SK-N-SH treated with all-trans-retinoic acid at 6 μM for 48 hours (cell line): Measurements from ENCODE around the gene FAM20C.

ENCODE experiments used
- ATAC-seq: fragments of 200-7000 bp; cut with Tn5 transposase; 3 replicates; pipeline ENCODE4 v1.9.1; 2020; ENCODE audit warnings: mild to moderate bottlenecking, moderate library complexity
- ARNTL ChIP-seq: fragments of 450-650 bp; formaldehyde crosslinking; IDR thresholded peaks from 2 replicates; pipeline ENCODE4 v1.5.0; 2020; ENCODE audit warnings: low read depth, mild to moderate bottlenecking, moderate library complexity, borderline replicate concordance
- BACH2 ChIP-seq: fragments of 250-450 bp; sonication (Bioruptor Pico); IDR thresholded peaks from 2 replicates; pipeline ENCODE4 v1.9.0; 2021; ENCODE audit warnings: mild to moderate bottlenecking, borderline replicate concordance
- CSDC2 ChIP-seq: fragments of 250-450 bp; sonication (Bioruptor Pico); IDR thresholded peaks from 2 replicates; pipeline ENCODE4 v1.5.0; 2020; ENCODE audit warnings: mild to moderate bottlenecking, moderate library complexity
- ESRRG ChIP-seq: fragments of 250-450 bp; sonication (Bioruptor Pico); IDR thresholded peaks from 2 replicates; pipeline ENCODE4 v1.6.1; 2021; ENCODE audit warnings: mild to moderate bottlenecking
- GLIS3 ChIP-seq: fragments of 250-450 bp; sonication (Bioruptor Pico); IDR thresholded peaks from 2 replicates; pipeline ENCODE4 v1.5.0; 2020; ENCODE audit warnings: mild to moderate bottlenecking, moderate library complexity
- OSR1 ChIP-seq: fragments of 250-450 bp; sonication (Bioruptor Pico); IDR thresholded peaks from 2 replicates; pipeline ENCODE4 v1.8.0; 2022; ENCODE audit warnings: moderate library complexity, mild to moderate bottlenecking, inconsistent platforms
- PPARA ChIP-seq: fragments of 250-450 bp; sonication (Bioruptor Pico); IDR thresholded peaks from 2 replicates; pipeline ENCODE4 v1.5.0; 2020; ENCODE audit warnings: mild to moderate bottlenecking, borderline replicate concordance
- RARB ChIP-seq: fragments of 250-450 bp; sonication (Bioruptor Pico); IDR thresholded peaks from 2 replicates; pipeline ENCODE4 v1.8.0; 2021; ENCODE audit warnings: mild to moderate bottlenecking, moderate library complexity
- SNAI2 ChIP-seq: fragments of 250-450 bp; sonication (Bioruptor Pico); IDR thresholded peaks from 2 replicates; pipeline ENCODE4 v1.5.0; 2020; ENCODE audit warnings: mild to moderate bottlenecking, moderate library complexity
- TCF4 ChIP-seq: fragments of 250-450 bp; sonication (Bioruptor Pico); IDR thresholded peaks from 2 replicates; pipeline ENCODE4 v1.8.0; 2021; ENCODE audit warnings: mild to moderate bottlenecking, moderate library complexity, borderline replicate concordance
- TOX ChIP-seq: fragments of 250-450 bp; sonication (Bioruptor Pico); IDR thresholded peaks from 2 replicates; pipeline ENCODE4 v1.8.0; 2021; ENCODE audit warnings: mild to moderate bottlenecking, moderate library complexity, borderline replicate concordance
- ZC3H10 ChIP-seq: fragments of 250-450 bp; sonication (Bioruptor Pico); IDR thresholded peaks from 2 replicates; pipeline ENCODE4 v1.5.1; 2021; ENCODE audit warnings: mild to moderate bottlenecking, moderate library complexity
- ZFP3 ChIP-seq: fragments of 250-450 bp; sonication (Bioruptor Pico); IDR thresholded peaks from 2 replicates; pipeline ENCODE4 v1.5.0; 2020; ENCODE audit warnings: mild to moderate bottlenecking, moderate library complexity
- ZFP30 ChIP-seq: fragments of 450-650 bp; formaldehyde crosslinking; IDR thresholded peaks from 2 replicates; pipeline ENCODE4 v1.5.0; 2022; ENCODE audit warnings: mild to moderate bottlenecking, moderate library complexity
- ZNF565 ChIP-seq: fragments of 450-650 bp; formaldehyde crosslinking; conservative IDR thresholded peaks from 2 replicates; pipeline ENCODE4 v1.5.0; 2020; ENCODE audit warnings: low read depth, mild to moderate bottlenecking, moderate library complexity
- ZNF70 ChIP-seq: fragments of 450-650 bp; formaldehyde crosslinking; IDR thresholded peaks from 2 replicates; pipeline ENCODE4 v1.5.0; 2020; ENCODE audit warnings: mild to moderate bottlenecking, moderate library complexity
- ZNF8 ChIP-seq: fragments of 450-650 bp; formaldehyde crosslinking; IDR thresholded peaks from 2 replicates; pipeline ENCODE4 v1.5.0; 2020; ENCODE audit warnings: mild to moderate bottlenecking, moderate library complexity
- TF ChIP-seq, protein P1 (sequence below): fragments of 250-450 bp; sonication (Bioruptor Pico); IDR thresholded peaks from 2 replicates; pipeline ENCODE4 v1.5.1; 2020; ENCODE audit warnings: low read depth, mild to moderate bottlenecking, moderate library complexity
- TF ChIP-seq, protein P2 (sequence below): fragments of 250-450 bp; sonication (Bioruptor Pico); IDR thresholded peaks from 2 replicates; pipeline ENCODE4 v1.8.0; 2021; ENCODE audit warnings: low read depth, mild to moderate bottlenecking, moderate library complexity, borderline replicate concordance
- TF ChIP-seq, protein P3 (sequence below): fragments of 250-450 bp; sonication (Bioruptor Pico); IDR thresholded peaks from 2 replicates; pipeline ENCODE4 v1.5.0; 2020; ENCODE audit warnings: mild to moderate bottlenecking, moderate library complexity
- TF ChIP-seq, protein P4 (sequence below): fragments of 250-450 bp; sonication (Bioruptor Pico); IDR thresholded peaks from 2 replicates; pipeline ENCODE4 v1.5.1; 2021; ENCODE audit warnings: mild to moderate bottlenecking, moderate library complexity
- TF ChIP-seq, protein P5 (sequence below): fragments of 250-450 bp; sonication (Bioruptor Pico); IDR thresholded peaks from 2 replicates; pipeline ENCODE4 v1.8.0; 2020; ENCODE audit warnings: mild to moderate bottlenecking, moderate library complexity, borderline replicate concordance

The FAM20C gene

DNA sequence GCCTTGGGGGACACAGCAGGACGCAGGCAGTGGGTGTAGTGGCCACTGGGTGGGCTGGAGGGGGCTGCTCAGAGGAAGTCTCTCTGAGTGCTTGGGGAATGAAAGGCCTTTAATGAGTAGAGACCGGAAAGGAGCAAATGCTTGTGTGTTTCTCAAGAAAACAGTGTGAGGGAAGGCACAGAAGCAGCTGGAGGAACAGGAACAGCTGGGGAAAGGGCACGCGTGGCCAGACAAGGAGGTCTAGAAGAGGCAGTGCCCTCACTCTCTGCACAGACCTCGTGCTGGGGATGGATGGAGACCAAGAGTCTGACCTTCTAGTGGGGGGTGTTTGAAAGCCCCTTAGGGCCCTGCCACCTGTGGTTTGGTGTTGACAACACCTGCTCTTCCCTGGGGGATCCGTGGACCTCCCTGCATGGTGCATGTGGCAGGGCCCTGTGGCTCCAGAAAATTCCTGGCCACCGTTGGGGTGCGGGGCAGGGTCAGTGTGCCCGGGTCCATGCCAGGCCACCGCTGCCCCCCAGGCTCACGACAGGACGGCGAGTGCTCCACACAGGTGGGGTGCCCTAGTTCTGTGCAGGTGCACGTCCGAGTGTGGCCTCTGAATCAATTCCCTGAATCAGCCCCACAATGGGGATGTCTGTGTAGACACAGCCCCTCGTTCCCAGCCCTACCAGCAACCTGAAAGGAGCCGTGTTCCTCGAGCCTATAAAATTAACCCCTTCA, 25.9 kb upstream of the FAM20C start:
- no peak for ATAC-seq
- TF ChIP-seq ZFP3 (no peak), ZNF565 (CRISPR knock-in tag) (no peak), SNAI2 (CRISPR knock-in tag) (no peak), BACH2 (CRISPR knock-in tag) (no peak), GLIS3 (CRISPR knock-in tag) (no peak), TCF4 (CRISPR knock-in tag) (no peak), ZNF70 (CRISPR knock-in tag) (no peak), ARNTL (CRISPR knock-in tag) (no peak), PPARA (no peak), ZFP30 (no peak), ESRRG (no peak), CSDC2 (CRISPR knock-in tag) (no peak), TOX (CRISPR knock-in tag) (no peak), ZNF8 (no peak), ZC3H10 (CRISPR knock-in tag) (no peak)
- TF ChIP-seq, protein P1, sequence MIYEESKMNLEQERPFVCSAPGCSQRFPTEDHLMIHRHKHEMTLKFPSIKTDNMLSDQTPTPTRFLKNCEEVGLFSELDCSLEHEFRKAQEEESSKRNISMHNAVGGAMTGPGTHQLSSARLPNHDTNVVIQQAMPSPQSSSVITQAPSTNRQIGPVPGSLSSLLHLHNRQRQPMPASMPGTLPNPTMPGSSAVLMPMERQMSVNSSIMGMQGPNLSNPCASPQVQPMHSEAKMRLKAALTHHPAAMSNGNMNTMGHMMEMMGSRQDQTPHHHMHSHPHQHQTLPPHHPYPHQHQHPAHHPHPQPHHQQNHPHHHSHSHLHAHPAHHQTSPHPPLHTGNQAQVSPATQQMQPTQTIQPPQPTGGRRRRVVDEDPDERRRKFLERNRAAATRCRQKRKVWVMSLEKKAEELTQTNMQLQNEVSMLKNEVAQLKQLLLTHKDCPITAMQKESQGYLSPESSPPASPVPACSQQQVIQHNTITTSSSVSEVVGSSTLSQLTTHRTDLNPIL: no peak
- TF ChIP-seq, protein P2, sequence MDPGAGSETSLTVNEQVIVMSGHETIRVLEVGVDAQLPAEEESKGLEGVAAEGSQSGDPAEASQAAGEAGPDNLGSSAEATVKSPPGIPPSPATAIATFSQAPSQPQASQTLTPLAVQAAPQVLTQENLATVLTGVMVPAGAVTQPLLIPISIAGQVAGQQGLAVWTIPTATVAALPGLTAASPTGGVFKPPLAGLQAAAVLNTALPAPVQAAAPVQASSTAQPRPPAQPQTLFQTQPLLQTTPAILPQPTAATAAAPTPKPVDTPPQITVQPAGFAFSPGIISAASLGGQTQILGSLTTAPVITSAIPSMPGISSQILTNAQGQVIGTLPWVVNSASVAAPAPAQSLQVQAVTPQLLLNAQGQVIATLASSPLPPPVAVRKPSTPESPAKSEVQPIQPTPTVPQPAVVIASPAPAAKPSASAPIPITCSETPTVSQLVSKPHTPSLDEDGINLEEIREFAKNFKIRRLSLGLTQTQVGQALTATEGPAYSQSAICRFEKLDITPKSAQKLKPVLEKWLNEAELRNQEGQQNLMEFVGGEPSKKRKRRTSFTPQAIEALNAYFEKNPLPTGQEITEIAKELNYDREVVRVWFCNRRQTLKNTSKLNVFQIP: no peak
- TF ChIP-seq, protein P3, sequence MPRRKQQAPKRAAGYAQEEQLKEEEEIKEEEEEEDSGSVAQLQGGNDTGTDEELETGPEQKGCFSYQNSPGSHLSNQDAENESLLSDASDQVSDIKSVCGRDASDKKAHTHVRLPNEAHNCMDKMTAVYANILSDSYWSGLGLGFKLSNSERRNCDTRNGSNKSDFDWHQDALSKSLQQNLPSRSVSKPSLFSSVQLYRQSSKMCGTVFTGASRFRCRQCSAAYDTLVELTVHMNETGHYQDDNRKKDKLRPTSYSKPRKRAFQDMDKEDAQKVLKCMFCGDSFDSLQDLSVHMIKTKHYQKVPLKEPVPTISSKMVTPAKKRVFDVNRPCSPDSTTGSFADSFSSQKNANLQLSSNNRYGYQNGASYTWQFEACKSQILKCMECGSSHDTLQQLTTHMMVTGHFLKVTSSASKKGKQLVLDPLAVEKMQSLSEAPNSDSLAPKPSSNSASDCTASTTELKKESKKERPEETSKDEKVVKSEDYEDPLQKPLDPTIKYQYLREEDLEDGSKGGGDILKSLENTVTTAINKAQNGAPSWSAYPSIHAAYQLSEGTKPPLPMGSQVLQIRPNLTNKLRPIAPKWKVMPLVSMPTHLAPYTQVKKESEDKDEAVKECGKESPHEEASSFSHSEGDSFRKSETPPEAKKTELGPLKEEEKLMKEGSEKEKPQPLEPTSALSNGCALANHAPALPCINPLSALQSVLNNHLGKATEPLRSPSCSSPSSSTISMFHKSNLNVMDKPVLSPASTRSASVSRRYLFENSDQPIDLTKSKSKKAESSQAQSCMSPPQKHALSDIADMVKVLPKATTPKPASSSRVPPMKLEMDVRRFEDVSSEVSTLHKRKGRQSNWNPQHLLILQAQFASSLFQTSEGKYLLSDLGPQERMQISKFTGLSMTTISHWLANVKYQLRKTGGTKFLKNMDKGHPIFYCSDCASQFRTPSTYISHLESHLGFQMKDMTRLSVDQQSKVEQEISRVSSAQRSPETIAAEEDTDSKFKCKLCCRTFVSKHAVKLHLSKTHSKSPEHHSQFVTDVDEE: no peak
- TF ChIP-seq, protein P4, sequence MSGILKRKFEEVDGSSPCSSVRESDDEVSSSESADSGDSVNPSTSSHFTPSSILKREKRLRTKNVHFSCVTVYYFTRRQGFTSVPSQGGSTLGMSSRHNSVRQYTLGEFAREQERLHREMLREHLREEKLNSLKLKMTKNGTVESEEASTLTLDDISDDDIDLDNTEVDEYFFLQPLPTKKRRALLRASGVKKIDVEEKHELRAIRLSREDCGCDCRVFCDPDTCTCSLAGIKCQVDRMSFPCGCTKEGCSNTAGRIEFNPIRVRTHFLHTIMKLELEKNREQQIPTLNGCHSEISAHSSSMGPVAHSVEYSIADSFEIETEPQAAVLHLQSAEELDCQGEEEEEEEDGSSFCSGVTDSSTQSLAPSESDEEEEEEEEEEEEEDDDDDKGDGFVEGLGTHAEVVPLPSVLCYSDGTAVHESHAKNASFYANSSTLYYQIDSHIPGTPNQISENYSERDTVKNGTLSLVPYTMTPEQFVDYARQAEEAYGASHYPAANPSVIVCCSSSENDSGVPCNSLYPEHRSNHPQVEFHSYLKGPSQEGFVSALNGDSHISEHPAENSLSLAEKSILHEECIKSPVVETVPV (CRISPR knock-in tag): no peak

DNA sequence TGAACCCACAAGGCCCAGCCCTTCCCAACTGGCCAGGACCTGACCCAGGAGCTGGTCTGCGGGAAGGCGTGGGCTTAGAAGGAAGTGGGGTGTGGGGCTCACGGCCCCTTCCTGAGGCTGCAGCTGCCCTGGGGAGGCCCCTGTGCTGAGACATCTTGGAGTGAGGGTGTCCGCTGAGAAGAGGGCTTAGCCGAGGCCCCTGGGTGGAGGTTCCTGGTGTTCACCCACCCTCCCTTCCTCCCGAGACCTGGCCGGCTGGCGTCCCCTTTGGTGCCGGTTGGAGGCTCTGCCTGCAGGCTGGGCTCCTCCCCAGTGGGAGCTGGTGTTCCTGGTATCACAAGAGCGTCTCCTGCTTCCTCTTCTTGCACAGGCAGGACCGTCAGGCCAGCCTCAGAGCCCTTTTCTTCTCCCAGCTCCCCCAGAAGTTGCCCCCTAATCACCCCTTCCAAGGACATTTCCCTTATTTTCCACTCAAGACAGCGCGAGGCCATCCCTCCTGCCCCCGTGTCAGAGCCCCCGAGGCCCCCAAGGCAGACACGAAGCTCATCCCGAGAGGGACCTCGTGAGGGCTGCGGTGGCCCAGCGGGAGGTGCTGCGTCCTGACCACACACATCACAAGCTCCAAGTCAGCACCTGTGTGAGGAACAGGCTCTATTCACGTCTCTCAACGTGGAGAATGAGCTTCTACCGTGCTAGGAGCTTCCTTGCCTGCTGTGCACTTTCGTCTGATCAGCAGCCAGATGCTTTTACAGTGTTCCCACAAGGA, 25.1 kb upstream of the FAM20C start:
- ATAC-seq: no peak

More for the DNA sequence above, 25.1 kb upstream of the FAM20C start:
- TF ChIP-seq, protein P1: no peak
- TF ChIP-seq TOX (CRISPR knock-in tag): no peak
- no peak for TF ChIP-seq ZC3H10 (CRISPR knock-in tag)
- TF ChIP-seq, protein P3: no peak
- TF ChIP-seq ZFP30: no peak
- no peak for TF ChIP-seq ESRRG
- TF ChIP-seq TCF4 (CRISPR knock-in tag): no peak
- TF ChIP-seq OSR1 (CRISPR knock-in tag): no peak
- no peak for TF ChIP-seq GLIS3 (CRISPR knock-in tag)
- TF ChIP-seq RARB (CRISPR knock-in tag): no peak
- TF ChIP-seq, protein P2: no peak
- no peak for TF ChIP-seq ZNF8
- TF ChIP-seq, protein P5, sequence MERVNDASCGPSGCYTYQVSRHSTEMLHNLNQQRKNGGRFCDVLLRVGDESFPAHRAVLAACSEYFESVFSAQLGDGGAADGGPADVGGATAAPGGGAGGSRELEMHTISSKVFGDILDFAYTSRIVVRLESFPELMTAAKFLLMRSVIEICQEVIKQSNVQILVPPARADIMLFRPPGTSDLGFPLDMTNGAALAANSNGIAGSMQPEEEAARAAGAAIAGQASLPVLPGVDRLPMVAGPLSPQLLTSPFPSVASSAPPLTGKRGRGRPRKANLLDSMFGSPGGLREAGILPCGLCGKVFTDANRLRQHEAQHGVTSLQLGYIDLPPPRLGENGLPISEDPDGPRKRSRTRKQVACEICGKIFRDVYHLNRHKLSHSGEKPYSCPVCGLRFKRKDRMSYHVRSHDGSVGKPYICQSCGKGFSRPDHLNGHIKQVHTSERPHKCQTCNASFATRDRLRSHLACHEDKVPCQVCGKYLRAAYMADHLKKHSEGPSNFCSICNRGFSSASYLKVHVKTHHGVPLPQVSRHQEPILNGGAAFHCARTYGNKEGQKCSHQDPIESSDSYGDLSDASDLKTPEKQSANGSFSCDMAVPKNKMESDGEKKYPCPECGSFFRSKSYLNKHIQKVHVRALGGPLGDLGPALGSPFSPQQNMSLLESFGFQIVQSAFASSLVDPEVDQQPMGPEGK (CRISPR knock-in tag): no peak
- no peak for TF ChIP-seq ZNF70 (CRISPR knock-in tag)
- TF ChIP-seq PPARA: no peak
- no peak for TF ChIP-seq CSDC2 (CRISPR knock-in tag)
- no peak for TF ChIP-seq SNAI2 (CRISPR knock-in tag)
